A673 (cell line): Measurements from ENCODE around the gene JMJD1C. TPM values are rescaled to one million over a fixed set of nuclear protein-coding genes. Genes with fewer than 3 reads are reported as not detected.

Source experiments
- BruUV-seq: library from RNA; stranded (reverse); fragments of 400-500 nt; replicated peaks from 2 replicates; lab custom pipeline; 2021; lab: Mats Ljungman, UMichigan
- CTCF ChIA-PET: fragments of 300-600 bp; sonication (Branson Sonifier 250); formaldehyde crosslinking; loops from one replicate; lab custom pipeline; 2022; ENCODE audit warnings: antibody characterized with exemption; lab: Charles Lee
- POLR2A ChIA-PET: fragments of 300-600 bp; sonication (Branson Sonifier 250); formaldehyde crosslinking; loops from one replicate; lab custom pipeline; 2022; ENCODE audit warnings: antibody characterized with exemption; ENCODE audit not compliant: low non-redundant PET; lab: Charles Lee
- DNase-seq: peaks from one replicate; pipeline ENCODE4 v3.0.0-alpha.2; 2015; ENCODE audit warnings: low spot score
- H3K27ac ChIP-seq: fragments of 200-600 bp; sonication (generic); 2 replicates; pipeline ENCODE4 v1.5.1; 2016; ENCODE audit warnings: mixed run types, low read depth, mild to moderate bottlenecking, mixed read lengths, antibody characterized with exemption, low read length; ENCODE audit not compliant: poor library complexity, severe bottlenecking
- H3K27me3 ChIP-seq: fragments of 200-600 bp; sonication (generic); replicated peaks from 2 replicates; pipeline ENCODE4 v1.6.1; 2017; ENCODE audit warnings: mixed run types, low read depth, mild to moderate bottlenecking, mixed read lengths, antibody characterized with exemption, low read length; ENCODE audit not compliant: insufficient read depth, poor library complexity
- H3K36me3 ChIP-seq: fragments of 200-600 bp; sonication (generic); 2 replicates; pipeline ENCODE4 v1.6.1; 2016; ENCODE audit warnings: mixed run types, mild to moderate bottlenecking, mixed read lengths, antibody characterized with exemption, low read length; ENCODE audit not compliant: insufficient read depth, poor library complexity, severe bottlenecking
- H3K4me1 ChIP-seq: fragments of 200-600 bp; sonication (generic); 2 replicates; pipeline ENCODE4 v1.6.1; 2017; ENCODE audit warnings: mixed run types, mild to moderate bottlenecking, mixed read lengths, antibody characterized with exemption, low read length; ENCODE audit not compliant: insufficient read depth, poor library complexity, severe bottlenecking
- H3K4me3 ChIP-seq: fragments of 200-600 bp; sonication (generic); 2 replicates; pipeline ENCODE4 v1.5.1; 2016; ENCODE audit warnings: low read depth, mixed run types, mild to moderate bottlenecking, mixed read lengths, low read length; ENCODE audit not compliant: poor library complexity, severe bottlenecking
- H3K9me3 ChIP-seq: fragments of 200-600 bp; sonication (generic); 2 replicates; pipeline ENCODE4 v1.6.1; 2016; ENCODE audit warnings: mixed run types, low read depth, mild to moderate bottlenecking, mixed read lengths, antibody characterized with exemption, low read length; ENCODE audit not compliant: poor library complexity, severe bottlenecking
- EZH2 ChIP-seq: fragments of 200-600 bp; sonication (generic); IDR thresholded peaks from 2 replicates; pipeline ENCODE4 v1.6.1; 2017; ENCODE audit warnings: borderline replicate concordance, low read depth, mild to moderate bottlenecking, mixed read lengths, antibody characterized with exemption, low read length; ENCODE audit not compliant: poor library complexity, severe bottlenecking
- intact Hi-C: fragments of 100-400 bp; cut with micrococcal nuclease; formaldehyde crosslinking; loops from one replicate; pipeline ENCODE4 v1.10.0; 2022; ENCODE audit not compliant: unreplicated experiment
- total RNA-seq: library from RNA; stranded (reverse); gene quantifications from 2 replicates; pipeline ENCODE4 v1.2.3, GENCODE V29; 2021
- TF ChIP-seq, protein P1 (sequence below): fragments of 300-800, 200-600 bp; sonication (generic); conservative IDR thresholded peaks from 2 replicates; pipeline ENCODE4 v1.5.1; 2017; ENCODE audit warnings: low read depth, mild to moderate bottlenecking, antibody characterized with exemption, low read length, moderate library complexity, mixed read lengths

The JMJD1C gene
- total RNA-seq, 1 experiment from 2014 or later, result 71.4 TPM

GRCh38 chr10:63414481-63415260 is 51.1 kb downstream of the JMJD1C start:
- POLR2A ChIA-PET, result interaction anchor here (0.7 kb wide), 1 partner anchor 216 kb away, joined by 4 read pairs; no protein-coding TSS in a partner anchor

DNA sequence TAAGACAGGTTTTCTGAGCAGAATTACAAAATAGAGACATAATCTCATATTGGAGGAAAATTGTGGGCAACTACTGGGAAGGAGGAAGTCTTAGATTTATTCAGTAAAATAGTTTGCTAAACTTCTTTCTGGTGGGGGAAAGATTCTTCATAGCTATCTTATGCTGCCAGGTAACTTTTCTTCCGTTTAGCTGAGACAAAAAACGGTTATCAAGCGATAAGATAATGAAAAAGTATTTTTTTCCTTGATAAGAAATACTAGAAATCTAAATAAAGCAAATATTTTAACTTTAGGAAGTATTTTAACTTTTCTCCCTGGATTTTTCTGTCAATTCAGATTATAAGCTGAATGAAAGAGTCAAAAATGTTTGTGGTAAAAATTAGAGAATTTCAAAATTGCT is 52.3 kb downstream of the JMJD1C start:
- intact Hi-C loops, result no loop called here
- BruUV-seq, result no TSS peak
- Histone ChIP-seq H3K27me3 (no peaks in the 10 kb centered on the region), H3K36me3 (no peaks in the 10 kb centered on the region), H3K4me1 (peaks cover 58% of the 10 kb centered on the region), H3K27ac (no peak overlapping the region), H3K9me3 (no peaks in the 10 kb centered on the region), H3K4me3 (no peak overlapping the region)
- TF ChIP-seq EZH2, result no peak
- TF ChIP-seq, protein P1, sequence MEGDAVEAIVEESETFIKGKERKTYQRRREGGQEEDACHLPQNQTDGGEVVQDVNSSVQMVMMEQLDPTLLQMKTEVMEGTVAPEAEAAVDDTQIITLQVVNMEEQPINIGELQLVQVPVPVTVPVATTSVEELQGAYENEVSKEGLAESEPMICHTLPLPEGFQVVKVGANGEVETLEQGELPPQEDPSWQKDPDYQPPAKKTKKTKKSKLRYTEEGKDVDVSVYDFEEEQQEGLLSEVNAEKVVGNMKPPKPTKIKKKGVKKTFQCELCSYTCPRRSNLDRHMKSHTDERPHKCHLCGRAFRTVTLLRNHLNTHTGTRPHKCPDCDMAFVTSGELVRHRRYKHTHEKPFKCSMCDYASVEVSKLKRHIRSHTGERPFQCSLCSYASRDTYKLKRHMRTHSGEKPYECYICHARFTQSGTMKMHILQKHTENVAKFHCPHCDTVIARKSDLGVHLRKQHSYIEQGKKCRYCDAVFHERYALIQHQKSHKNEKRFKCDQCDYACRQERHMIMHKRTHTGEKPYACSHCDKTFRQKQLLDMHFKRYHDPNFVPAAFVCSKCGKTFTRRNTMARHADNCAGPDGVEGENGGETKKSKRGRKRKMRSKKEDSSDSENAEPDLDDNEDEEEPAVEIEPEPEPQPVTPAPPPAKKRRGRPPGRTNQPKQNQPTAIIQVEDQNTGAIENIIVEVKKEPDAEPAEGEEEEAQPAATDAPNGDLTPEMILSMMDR, result no peak
- POLR2A ChIA-PET, result no interaction called here
- CTCF ChIA-PET, result no interaction called here
- DNase-seq, result no peak

More at GRCh38 chr10:63414481-63415260, 51.1 kb downstream of the JMJD1C start:
- TF ChIP-seq, protein P1, result no peak
- TF ChIP-seq EZH2, result no peak
- no peaks in the 10 kb centered on the region for H3K27me3 ChIP-seq
- no peak overlapping the region for H3K27ac ChIP-seq
- no peaks in the 10 kb centered on the region for H3K9me3 ChIP-seq
- BruUV-seq, result no TSS peak
- H3K4me1 ChIP-seq, result peaks cover 46% of the 10 kb centered on the region
- CTCF ChIA-PET, result no interaction called here
- intact Hi-C loops, result no loop called here
- no peaks in the 10 kb centered on the region for H3K36me3 ChIP-seq
- H3K4me3 ChIP-seq, result no peak overlapping the region
- DNase-seq, result peak; percentile 23

DNA sequence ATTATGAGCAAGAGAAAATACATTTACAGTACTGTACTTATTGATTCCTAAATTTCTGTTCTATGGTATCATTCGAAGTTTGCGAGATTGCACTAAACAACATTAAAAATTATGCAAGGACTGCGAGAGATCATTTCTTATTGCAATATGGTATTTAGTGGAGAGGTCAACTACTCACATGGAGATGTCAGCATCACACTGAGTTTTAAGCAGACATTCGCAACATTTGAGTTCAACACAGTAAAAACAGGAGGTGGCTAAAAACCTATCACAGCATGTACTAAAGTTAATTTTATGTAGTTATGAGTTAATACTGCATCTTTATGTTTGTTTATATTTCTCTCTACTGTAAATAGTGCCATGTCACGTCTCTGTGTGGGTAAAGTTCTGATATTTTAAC is 53.5 kb downstream of the JMJD1C start:
- Histone ChIP-seq H3K36me3 (no peaks in the 10 kb centered on the region), H3K4me1 (peaks cover 52% of the 10 kb centered on the region), H3K4me3 (no peak overlapping the region), H3K27ac (no peak overlapping the region), H3K27me3 (no peaks in the 10 kb centered on the region), H3K9me3 (no peaks in the 10 kb centered on the region)
- intact Hi-C loops, result no loop called here
- no peak for DNase-seq
- ChIA-PET POLR2A (no interaction called here), CTCF (no interaction called here)
- no TSS peak for BruUV-seq
- no peak for TF ChIP-seq EZH2
- TF ChIP-seq, protein P1, result no peak
